Hair follicle dermal papilla cell (primary cell): Measurements from ENCODE around the gene SLC25A25. TPM values are rescaled to one million over a fixed set of nuclear protein-coding genes. Genes with fewer than 3 reads are reported as not detected.

Experiments
- total RNA-seq: library from RNA; depleted of rRNA; stranded (reverse); fragments of >200 nt; gene quantifications from 2 replicates; pipeline ENCODE4 v1.2.3, GENCODE V29; 2012

The SLC25A25 gene
- total RNA-seq: 36.2 and 43.2 TPM in 2 replicates

GRCh38 chr9:128067645-128068385 lies at the start of gene SLC25A25:
TSS of gene SLC25A25 (plus strand) at chr9:128068232. CDS start at chr9:128068320, 88 bp downstream.

GRCh38 chr9:128066713-128067644 lies 1.1 kb upstream of the SLC25A25 start, which contains the start of gene NAIF1:
TSS of gene NAIF1 (minus strand) at chr9:128067320. CDS start at chr9:128067101, 219 bp downstream.

GRCh38 chr9:128127568-128127989 lies 59.5 kb downstream of the SLC25A25 start, which contains the start of gene PTGES2:
TSS of gene PTGES2 (minus strand) at chr9:128127729. CDS start at chr9:128127717, 12 bp downstream.

GRCh38 chr9:128149001-128149701 lies 81.1 kb downstream of the SLC25A25 start, which contains the start of gene LCN2:
TSS of gene LCN2 (plus strand) at chr9:128149453. CDS start at chr9:128149526, 73 bp downstream.

Other genes starting within 250 kb of the SLC25A25 start
- gene ENG, start 213.6 kb upstream of the SLC25A25 start, total RNA-seq: 28.9 and 33.0 TPM in 2 replicates
- gene AK1, start 190.6 kb upstream of the SLC25A25 start, total RNA-seq: 62.8 and 85.4 TPM in 2 replicates
- 80.3 and 89.6 TPM in 2 replicates for gene ST6GALNAC6, start 168.6 kb upstream of the SLC25A25 start, total RNA-seq
- gene ST6GALNAC4, start 151.2 kb upstream of the SLC25A25 start, total RNA-seq: 30.8 and 31.7 TPM in 2 replicates
- gene PIP5KL1, start 137.5 kb upstream of the SLC25A25 start, total RNA-seq: 2.9 and 4.7 TPM in 2 replicates
- 10.2 and 11.0 TPM in 2 replicates for gene DPM2, start 130.4 kb upstream of the SLC25A25 start, total RNA-seq
- gene EEIG1, start 87.2 kb upstream of the SLC25A25 start, total RNA-seq: 15.6 and 17.2 TPM in 2 replicates
- gene NAIF1, start 912 bp upstream of the SLC25A25 start, total RNA-seq: 13.0 and 13.8 TPM in 2 replicates
- 45.7 and 48.0 TPM in 2 replicates for gene PTGES2, start 59.5 kb downstream of the SLC25A25 start, total RNA-seq
- gene LCN2, start 81.2 kb downstream of the SLC25A25 start, total RNA-seq: 0.32 TPM in 1 of 2 replicates, not detected in the other
- gene BBLN, start 92.0 kb downstream of the SLC25A25 start, total RNA-seq: 24.2 and 27.6 TPM in 2 replicates
- 48.1 and 52.7 TPM in 2 replicates for gene CIZ1, start 123.3 kb downstream of the SLC25A25 start, total RNA-seq
- gene DNM1, start 135.1 kb downstream of the SLC25A25 start, total RNA-seq: 59.6 and 119 TPM in 2 replicates
- 159 and 173 TPM in 2 replicates for gene GOLGA2, start 207.8 kb downstream of the SLC25A25 start, total RNA-seq
- gene SWI5, start 208.0 kb downstream of the SLC25A25 start, total RNA-seq: 16.6 and 18.0 TPM in 2 replicates